ENCODE data around the gene KRTAP10-1.
A peak's percentile ranks its signal among the peaks of the same experiment; 100 is the strongest.
"Not testable (repeated sequence)": the region's sequence is repeated elsewhere in the genome, so short reads cannot be mapped to it uniquely, and the experiment has no call there.

Gene KRTAP10-1

DNA sequence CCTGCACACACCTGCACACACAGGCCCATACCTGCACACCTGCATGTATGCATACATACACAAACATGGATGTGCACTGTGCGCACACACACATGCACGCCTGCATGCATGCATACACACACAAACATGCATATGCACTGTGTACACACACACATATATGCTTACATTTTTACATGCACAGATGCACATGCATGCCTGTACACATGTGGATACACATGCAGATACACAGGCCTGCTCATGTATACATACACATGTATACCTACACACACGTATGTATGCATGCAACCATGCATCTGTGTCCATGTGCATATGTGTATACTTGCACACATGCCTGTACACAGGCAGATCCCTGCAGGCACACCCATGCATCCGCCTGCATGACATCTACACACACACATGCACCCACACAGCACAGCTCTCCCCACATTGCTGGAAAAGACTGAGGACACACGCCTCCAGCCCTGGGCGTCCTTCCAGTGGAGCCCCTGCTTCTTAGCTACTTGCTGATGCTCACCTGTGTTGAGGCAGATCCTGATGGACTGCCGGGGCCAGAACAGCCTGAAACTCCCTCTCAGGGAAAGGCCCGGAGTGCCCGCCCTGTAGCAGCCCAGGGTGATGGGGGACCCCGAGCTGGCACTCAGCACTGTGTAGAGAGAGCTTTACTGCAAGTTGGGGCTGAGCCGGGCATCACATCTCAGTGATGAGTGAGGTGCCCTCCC, 28.6 kb downstream of the KRTAP10-1 start:
- no peak for TF ChIP-seq JUND (IDR thresholded peaks at IDR 0.05; ENCODE audit: low read depth)
- in situ Hi-C loops (cut with HindIII; ENCODE audit: low pct_unique_long_range_greater_than_20kb, low sequenced_read_pairs), result no loop called here
- DNase-seq (ENCODE audit: low read depth in 1 of 2, low spot score in 1 of 2), result no peak

DNA sequence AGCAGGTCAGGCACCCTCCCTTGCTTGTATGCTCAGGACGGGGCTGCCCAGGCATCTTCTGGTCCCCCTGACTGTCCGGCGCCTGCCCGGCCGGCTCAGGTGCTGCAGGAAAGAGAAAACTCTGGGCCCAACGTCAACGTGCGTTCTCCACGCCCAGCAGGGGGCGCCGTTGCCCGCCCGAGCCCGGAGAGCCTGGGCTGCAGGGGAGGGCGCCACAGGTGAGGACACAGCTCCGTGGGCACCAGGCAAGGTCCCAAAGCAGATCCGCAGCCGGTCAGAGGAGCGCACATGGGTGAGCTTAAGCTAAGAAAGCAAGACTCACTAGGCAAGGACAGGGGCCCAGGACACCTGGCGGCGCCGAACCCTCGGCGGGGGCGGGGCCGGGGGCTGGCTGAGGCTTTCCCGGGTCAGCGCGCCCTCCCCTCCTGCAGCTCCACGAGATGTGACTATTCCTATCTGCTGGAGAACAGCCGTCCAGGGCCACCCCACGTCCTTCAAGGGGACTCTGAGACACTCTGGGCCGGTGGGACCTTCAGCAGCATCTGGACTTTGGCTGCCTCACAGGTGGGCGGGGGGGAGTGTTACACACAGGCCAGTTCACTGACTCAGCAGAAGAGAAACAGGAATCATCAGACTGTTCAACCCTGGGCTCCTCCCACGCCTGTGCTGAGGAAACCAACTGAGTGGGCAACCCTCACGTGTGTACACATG, 29.3 kb downstream of the KRTAP10-1 start:
- in situ Hi-C loops (cut with HindIII; ENCODE audit: low pct_unique_long_range_greater_than_20kb, low sequenced_read_pairs), result no loop called here
- peak; percentile 86 to 87 for DNase-seq (ENCODE audit: low read depth in 1 of 2, low spot score in 1 of 2)
- TF ChIP-seq JUND (IDR thresholded peaks at IDR 0.05; ENCODE audit: low read depth), result no peak

DNA sequence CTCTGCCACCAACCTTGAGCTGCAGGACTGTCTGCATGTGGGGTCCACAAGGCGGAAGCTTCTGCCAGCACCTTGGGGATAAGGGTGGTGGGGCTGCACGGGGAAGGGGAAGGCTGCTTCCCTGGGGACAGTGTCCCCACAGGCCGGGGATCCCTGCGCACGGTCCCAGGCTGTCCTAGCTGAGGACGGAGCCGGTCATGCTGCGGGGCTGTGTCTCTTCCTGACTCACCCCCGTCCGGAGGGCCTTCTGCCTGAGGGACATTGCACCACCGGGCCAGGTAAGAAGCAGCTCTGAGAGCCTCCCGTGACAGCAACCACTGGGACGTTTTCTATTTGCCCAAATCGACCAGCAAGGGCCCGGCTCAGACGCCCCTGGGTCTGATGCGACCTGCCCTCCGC, 29.9 kb downstream of the KRTAP10-1 start:
- in situ Hi-C loops (cut with HindIII; ENCODE audit: low pct_unique_long_range_greater_than_20kb, low sequenced_read_pairs), result no loop called here
- DNase-seq (ENCODE audit: low read depth in 1 of 2, low spot score in 1 of 2), result no peak
- TF ChIP-seq JUND (IDR thresholded peaks at IDR 0.05; ENCODE audit: low read depth), result no peak

DNA sequence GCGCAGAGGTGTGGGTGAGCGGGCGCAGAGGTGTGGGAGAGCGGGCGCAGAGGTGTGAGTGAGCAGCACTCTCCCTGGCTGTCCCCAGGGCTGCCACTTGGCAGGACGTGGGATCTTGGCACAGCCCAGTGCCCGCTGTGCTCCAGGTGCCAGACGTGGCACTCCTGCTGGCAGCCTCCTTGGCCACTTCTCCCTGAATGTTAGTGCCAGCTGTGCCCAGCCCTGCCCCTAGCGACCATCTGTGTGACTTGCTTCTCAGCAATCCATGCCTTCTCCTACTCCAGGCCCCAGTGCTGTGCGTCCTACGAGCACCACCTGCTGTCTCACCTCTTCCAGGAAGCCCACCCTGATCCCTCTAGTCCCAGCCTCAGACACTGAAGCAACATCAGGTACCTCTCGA, 30.5 kb downstream of the KRTAP10-1 start:
- no peak for TF ChIP-seq JUND (IDR thresholded peaks at IDR 0.05; ENCODE audit: low read depth)
- in situ Hi-C loops (cut with HindIII; ENCODE audit: low pct_unique_long_range_greater_than_20kb, low sequenced_read_pairs), result no loop called here

DNA sequence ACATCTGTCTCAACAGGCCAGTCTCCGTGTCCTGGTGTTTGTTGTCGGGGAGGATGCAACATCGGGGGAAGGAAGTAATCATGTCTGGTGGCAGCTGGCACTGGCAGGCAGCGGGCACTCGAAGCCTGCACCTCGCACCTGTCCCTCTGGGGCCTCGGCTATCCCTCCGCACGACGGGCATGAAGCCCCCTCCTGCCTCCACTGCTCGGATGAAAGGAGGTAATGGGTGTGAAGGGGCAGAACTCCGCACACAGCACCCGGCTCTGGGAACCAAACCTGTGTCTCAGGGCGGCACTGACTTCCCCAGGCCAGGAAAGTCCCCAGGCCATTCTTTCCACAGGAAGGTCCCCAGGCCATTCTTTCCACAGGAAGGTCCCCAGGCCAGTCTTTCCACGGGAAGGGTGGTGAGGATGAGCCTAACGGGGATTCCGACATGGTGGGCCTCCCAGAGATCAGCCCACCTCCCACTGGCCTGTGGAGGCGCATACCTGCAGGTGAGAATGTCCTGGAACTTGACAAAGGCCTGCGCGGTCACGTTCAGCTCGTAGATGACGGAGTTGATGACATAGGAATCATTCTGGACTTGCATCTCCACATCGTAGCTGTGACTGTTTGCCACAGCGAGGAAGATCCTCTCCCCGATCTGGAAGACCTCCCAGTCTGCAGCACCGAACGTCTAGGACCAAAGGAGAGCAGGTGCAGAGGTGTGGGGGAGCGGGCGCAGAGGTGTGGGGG, 31.1 kb downstream of the KRTAP10-1 start:
- in situ Hi-C loops (cut with HindIII; ENCODE audit: low pct_unique_long_range_greater_than_20kb, low sequenced_read_pairs), result no loop called here
- TF ChIP-seq JUND (IDR thresholded peaks at IDR 0.05; ENCODE audit: low read depth), result no peak
- no peak for DNase-seq (ENCODE audit: low read depth in 1 of 2, low spot score in 1 of 2)

More for the DNA sequence above, 30.5 kb downstream of the KRTAP10-1 start:
- DNase-seq (ENCODE audit: low read depth in 1 of 2, low spot score in 1 of 2), result peak; percentile 92

DNA sequence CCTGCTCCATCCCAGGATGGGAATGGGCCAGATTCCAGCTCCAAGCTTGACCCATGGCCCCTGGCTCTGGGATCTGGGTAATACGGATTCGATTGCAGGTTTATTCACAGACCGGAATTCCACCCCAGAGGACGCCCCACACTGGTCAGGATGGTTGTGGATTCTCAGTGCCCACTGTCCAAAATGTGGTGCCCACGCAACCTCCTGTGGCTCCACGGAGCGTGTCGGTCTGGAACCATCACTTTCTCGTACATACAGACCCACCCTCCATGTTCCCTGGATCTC, 31.6 kb downstream of the KRTAP10-1 start:
- in situ Hi-C loops (cut with HindIII; ENCODE audit: low pct_unique_long_range_greater_than_20kb, low sequenced_read_pairs), result no loop called here
- TF ChIP-seq JUND (IDR thresholded peaks at IDR 0.05; ENCODE audit: low read depth), result no peak

DNA sequence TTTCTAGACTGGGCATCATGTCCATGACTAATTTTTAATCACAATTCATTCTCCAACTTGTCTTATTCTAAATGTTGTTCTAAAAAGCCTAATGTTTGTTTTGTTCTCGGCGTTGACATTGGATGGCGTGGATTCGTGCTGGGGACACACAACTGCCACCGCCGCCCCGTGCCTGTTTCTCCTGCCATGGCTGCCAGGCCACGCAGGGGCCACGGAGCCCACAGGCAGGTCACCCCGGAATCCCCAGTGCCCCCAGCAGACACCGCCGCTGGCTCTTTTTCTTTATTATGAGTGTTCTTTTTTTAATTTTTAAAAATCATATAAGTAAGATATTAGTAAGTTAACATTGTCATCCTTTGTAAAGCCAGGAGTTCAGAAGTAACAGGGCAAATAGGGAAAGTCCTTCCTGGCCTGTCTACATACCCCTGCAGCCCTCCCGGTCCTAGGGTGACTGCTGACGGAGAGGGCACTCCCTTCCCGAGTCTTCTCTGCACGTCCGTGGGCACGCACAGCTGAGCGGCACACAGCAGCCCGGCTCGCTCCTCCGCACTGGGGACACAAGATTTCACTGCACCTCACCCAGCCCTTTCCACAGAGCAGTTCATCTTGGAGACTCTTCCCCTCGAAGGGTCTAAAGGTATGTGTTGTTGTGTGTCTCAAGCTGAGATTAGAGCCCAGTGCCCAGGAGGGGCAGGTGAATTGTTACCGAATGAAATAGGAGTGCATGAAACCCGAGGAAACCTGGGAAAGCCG, 32.1 kb downstream of the KRTAP10-1 start:
- no peak for DNase-seq (ENCODE audit: low read depth in 1 of 2, low spot score in 1 of 2)
- TF ChIP-seq JUND (IDR thresholded peaks at IDR 0.05; ENCODE audit: low read depth), result no peak
- in situ Hi-C loops (cut with HindIII; ENCODE audit: low pct_unique_long_range_greater_than_20kb, low sequenced_read_pairs), result no loop called here

More for the DNA sequence above, 31.6 kb downstream of the KRTAP10-1 start:
- no peak for DNase-seq (ENCODE audit: low read depth in 1 of 2, low spot score in 1 of 2)

DNA sequence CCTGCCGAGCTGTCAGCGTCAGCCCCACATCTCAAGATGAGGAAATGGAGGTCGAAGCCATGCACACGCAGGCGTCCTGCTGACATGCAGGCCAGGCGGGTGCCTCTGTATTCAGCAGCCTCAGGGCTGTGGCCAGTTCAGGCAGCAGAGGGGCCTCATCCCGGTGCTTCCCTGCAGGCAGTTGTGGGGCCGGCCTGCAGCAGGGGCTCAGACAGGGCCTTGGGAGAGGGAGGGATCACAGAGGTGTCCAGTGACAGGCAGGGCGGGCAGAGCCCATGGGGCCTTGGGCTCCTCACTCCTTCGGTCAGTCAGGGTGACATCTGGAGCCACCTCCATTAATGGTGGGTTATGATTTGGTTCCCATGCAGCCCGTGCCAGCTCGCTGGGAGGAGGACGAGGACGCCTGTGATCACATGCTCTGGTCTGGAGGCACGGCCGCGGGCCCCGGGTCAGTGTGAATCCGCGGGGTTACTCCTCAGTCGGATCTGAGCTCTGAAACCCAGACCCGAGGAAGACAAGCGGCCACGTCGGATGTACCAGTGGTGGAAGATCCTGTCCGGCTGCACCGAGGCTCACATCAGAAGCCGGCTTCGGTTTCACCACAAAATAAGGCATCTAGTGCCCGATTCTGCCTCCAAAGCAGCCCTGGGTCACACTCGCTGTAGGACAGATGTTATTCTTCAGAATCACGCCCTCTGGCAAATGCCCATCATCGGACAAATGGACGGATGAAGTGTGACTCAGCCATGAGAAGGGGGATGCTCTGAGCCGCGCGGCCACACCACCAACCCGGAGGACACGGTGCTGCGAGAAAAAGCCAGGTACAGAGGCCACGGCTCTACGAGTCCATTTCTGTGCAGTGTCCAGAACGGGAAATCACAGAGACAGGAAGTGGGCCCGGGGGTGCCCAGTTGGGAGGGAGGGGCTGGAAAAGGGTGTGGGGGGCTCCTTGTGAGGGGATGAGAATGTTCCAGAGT, 33.4 kb downstream of the KRTAP10-1 start:
- DNase-seq (ENCODE audit: low read depth in 1 of 2, low spot score in 1 of 2), result no peak
- TF ChIP-seq JUND (IDR thresholded peaks at IDR 0.05; ENCODE audit: low read depth), result no peak
- in situ Hi-C loops (cut with HindIII; ENCODE audit: low pct_unique_long_range_greater_than_20kb, low sequenced_read_pairs), result no loop called here

DNA sequence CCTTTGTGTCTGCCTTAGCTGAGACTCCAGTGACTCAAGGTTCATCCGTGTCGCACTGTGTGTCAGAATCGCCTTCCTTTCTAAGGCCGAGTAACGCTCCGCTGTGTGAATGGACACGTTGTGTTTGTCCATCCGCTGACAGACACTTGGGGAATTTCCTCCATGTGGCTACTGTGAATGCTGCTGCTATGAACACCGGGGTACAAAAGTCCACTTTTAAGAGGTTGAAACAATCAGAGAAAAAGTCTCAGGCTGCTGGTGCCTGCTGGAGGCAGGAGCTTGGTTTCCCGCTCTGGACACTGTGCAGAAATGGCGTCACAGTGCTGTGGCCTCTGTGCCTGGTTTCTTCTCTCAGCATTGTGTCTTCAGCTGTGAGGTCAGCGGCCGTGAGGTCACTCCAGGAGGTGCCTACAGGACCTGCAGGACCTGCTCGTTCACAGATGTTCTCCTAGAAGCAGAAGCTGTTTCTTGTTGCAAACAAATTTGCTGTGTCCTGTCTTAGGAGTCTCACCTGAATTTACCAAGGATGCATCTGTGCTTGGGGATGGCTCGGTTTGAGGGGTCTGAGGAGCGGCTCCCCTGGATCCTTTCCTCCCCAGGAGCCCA, 34.2 kb downstream of the KRTAP10-1 start:
- TF ChIP-seq JUND (IDR thresholded peaks at IDR 0.05; ENCODE audit: low read depth), result no peak
- DNase-seq (ENCODE audit: low read depth in 1 of 2, low spot score in 1 of 2), result peak in 1 of 2 experiments; percentile 76
- in situ Hi-C loops (cut with HindIII; ENCODE audit: low pct_unique_long_range_greater_than_20kb, low sequenced_read_pairs), result no loop called here

DNA sequence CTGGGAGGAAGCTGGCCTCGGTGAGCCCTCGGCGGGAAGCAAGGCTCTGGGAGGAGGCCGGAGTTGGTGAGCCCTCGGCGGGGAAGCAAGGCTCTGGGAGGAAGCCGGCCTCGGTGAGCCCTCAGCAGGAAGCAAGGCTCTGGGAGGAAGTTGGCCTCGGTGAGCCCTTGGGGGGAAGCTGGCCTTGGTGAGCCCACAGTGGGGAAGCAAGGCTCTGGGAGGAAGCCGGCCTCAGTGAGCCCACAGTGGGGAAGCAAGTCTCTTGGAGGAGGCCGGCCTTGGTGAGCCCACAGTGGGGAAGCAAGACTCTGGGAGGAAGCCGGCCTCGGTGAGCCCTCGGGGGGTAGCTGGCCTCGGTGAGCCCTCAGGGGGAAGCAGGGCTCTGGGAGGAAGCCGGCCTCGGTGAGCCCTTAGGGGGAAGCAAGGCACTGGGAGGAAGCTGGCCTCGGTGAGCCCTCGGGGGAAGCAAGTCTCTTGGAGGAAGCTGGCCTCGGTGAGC, 36.0 kb downstream of the KRTAP10-1 start:
- no peak for DNase-seq (ENCODE audit: low read depth in 1 of 2, low spot score in 1 of 2)
- TF ChIP-seq JUND (IDR thresholded peaks at IDR 0.05; ENCODE audit: low read depth), result no peak
- in situ Hi-C loops (cut with HindIII; ENCODE audit: low pct_unique_long_range_greater_than_20kb, low sequenced_read_pairs), result no loop called here

DNA sequence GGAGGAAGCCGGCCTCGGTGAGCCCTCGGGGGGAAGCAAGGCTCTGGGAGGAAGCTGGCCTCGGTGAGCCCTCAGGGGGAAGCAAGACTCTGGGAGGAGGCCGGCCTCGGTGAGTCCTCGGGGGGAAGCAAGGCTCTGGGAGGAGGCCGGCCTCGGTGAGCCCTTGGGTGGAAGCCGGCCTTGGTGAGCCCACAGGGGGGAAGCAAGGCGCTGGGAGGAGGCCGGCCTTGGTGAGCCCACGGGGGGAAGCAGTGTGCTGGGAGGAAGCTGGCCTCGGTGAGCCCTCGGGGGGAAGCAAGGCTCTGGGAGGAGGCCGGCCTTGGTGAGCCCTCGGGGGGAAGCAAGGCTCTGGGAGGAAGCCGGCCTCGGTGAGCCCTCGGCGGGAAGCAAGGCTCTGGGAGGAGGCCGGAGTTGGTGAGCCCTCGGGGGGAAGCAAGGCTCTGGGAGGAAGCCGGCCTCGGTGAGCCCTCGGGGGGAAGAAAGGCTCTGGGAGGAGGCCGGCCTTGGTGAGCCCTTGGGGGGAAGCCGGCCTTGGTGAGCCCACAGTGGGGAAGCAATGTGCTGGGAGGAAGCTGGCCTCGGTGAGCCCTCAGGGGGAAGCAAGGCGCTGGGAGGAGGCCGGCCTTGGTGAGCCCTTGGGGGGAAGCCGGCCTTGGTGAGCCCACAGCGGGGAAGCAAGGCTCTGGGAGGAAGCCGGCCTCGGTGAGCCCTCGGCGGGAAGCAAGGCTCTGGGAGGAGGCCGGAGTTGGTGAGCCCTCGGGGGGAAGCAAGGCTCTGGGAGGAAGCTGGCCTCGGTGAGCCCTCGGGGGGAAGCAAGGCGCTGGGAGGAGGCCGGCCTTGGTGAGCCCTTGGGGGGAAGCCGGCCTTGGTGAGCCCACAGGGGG, 36.7 kb downstream of the KRTAP10-1 start:
- in situ Hi-C loops (cut with HindIII; ENCODE audit: low pct_unique_long_range_greater_than_20kb, low sequenced_read_pairs); DNase-seq (ENCODE audit: low read depth in 1 of 2, low spot score in 1 of 2): not testable (repeated sequence)
